SW480 (cell line): ENCODE results near the gene PALD1.

Experiments used
- DNase-seq: peaks from one replicate; pipeline ENCODE4 v3.0.0-alpha.2; 2016; ENCODE audit warnings: low spot score

PALD1 gene

DNA sequence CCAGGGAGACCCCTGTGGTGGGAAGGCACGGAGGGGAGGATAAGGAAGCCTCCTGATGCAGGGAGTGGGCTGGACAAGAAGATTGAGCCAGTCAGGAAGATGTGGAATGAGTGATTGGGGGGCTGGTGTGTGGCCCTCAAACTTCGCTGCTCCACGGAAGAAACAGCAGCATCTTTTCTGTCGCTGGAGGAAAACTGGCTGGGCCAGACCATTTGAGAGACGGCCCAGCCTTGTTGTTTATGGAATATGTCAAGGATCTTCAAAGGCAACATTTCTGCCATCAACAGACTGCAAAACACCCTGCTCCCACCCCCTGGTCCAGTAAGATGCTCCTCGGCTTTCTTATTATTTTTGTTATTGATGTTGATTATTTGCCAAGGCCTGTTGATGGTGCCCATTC is 29.4 kb downstream of the PALD1 start:
- no peak for DNase-seq

DNA sequence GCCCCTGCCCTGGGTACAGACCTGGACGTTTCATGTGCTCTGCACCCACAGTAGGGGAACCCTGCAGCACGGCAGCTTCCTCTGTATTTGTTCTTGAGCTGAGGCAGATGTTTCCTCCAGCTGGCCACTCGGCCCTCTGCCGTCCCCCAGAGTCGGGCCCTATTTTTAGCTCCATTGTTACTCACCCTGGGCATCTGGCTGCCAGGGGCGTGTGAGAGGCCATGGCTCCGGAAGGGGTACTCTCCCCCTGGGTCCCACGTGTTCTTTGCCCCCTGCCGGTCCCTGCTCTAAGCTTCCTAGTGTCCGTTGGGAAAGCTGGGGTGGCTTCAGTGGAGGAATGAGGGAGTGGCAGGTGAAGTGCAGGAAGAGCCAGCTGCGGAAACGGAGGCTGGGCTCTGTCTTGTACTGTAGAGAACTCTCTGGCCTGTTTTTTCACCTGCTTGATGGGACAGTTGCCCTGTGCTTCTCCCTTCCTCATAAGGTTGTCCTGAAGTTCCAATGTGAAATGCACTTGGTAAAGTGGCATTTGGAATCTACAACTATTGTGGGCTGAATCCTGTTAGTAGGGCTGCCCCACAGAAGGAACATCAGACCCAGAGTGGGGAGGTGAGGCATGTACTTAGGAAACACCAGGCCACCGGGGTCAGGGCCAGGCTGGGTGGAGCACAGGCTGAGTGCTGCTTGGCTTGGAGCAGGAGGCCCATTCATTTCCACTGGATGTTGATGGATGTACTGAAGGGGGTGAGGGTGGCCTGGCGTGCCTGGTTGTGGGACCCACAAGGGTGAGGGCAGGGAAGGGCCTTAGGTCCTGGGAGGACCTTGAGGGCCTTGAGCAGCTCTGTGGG is 30.6 kb downstream of the PALD1 start:
- DNase-seq, result peak; percentile 73

DNA sequence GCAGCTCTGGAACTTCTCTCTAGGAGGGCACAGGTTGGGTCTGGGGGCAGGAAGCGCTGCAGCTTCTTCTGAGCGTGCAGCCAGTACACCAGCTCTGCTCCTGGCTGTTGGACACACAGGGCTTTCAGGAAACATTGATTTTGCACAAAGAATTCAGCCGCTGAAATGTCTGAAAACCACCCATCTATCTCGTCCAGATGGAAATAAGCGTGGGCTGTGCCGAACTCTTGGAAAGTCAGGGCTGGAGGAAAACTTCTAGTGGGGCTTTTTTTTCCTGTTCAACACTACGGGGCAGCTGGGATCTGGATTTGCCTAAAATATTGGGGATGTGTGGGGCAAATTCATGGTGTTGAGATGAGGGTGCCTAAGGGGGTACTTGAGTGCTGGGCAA is 31.2 kb downstream of the PALD1 start:
- DNase-seq, result no peak

DNA sequence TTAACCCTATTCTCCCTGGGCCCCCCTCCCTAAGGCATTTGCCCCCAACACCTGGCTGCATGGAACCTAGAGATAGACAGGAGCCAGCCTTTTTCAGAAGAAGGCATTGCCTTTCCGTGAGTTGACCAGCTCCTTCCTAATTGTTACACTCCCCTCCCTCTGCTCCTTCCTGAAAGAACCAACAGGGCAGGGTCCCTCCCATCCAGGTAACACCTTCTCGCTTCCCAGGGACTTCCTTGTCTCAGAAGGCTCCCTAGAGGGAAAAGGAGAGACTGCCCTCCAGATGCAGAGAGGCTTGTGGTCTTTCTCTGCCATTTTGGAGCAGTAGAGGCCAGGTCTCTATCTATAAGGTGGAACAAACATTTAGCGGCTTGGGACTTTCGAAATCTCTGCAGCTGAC is 31.9 kb downstream of the PALD1 start:
- DNase-seq, result no peak

DNA sequence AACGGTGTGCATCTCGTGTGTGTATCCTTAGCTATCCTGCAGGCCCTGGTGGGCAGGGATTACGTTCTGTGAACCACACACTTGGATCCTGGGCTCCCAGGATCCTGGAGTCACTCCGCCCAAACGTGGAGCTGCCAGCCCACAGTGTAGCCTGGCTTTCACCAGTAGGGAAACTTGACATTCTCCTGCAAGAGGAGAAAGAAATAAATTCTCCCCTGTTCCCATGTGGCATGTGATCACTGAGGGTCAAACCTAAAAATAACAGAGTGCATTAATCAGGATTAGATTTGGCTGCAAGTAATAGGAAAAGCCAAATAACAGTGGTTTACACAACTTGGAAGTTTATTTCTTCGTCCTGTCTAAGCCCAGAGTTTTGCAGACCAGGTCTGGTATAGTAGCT is 32.3 kb downstream of the PALD1 start:
- no peak for DNase-seq

DNA sequence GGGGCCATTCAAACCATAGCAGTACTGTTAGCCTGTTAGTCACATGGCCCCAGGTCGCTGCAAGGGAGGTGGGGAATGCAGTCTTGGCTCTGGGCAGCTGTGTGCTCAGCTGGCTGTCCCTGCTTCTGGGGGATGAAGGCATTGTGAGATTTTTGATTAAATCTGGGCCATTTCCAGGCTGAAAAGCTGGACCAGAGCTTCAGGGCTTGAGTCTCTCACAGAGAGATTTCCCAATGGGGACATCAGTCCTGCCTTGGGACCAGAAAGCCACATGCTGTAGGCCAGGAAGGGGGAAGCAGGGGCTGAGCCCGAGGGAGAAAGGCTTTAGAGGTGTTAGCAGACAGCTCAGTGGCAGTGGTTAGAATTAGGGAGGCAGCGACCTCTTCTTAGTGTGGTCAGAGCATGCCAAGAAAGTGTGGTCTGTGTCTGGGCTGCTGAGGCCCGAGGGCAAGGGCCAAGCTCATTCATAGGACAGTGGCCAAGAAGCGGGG is 33.6 kb downstream of the PALD1 start:
- DNase-seq, result no peak

DNA sequence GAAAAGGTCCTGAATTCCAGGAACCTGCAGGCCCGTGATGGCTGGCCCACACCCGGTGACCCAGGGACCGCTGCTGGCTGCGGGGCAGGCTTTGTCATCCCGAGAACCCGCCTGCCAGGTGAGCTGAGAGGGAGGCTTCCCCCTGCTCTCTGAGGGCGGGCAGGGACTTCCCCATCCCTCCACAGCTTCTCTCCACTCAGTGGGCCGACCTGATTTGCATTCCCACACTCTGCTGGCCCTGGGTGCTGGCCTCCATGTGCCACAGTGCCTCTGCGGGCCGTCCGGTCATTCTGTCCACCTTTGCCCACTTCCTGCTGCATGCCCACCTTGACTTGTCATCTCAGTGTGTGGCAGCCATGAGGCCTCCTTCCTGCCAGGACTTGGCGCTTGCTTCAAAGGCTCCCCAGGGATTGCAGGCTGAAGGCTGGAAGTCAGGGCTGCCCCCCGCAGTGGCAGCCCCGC is 35.3 kb downstream of the PALD1 start:
- DNase-seq, result peak; percentile 68

DNA sequence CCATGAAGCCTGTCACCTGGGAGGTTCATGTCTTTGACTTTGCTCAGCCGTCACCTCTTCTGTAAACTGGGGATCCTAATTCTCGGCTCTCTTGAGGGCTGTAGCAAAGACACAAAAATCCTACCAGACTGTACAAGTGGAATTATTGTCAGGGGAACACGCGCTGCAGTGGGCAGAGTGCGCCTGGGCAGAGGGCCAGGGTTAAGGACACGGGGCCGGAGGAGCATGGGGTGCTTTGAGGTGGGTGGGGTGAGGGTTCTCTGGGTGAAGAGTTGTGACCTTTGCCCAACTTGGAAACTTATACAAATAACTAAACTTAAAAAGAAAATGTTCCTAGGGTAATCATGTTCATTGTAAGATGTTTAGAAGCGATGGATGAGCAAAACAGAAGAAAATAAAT is 36.0 kb downstream of the PALD1 start:
- no peak for DNase-seq

DNA sequence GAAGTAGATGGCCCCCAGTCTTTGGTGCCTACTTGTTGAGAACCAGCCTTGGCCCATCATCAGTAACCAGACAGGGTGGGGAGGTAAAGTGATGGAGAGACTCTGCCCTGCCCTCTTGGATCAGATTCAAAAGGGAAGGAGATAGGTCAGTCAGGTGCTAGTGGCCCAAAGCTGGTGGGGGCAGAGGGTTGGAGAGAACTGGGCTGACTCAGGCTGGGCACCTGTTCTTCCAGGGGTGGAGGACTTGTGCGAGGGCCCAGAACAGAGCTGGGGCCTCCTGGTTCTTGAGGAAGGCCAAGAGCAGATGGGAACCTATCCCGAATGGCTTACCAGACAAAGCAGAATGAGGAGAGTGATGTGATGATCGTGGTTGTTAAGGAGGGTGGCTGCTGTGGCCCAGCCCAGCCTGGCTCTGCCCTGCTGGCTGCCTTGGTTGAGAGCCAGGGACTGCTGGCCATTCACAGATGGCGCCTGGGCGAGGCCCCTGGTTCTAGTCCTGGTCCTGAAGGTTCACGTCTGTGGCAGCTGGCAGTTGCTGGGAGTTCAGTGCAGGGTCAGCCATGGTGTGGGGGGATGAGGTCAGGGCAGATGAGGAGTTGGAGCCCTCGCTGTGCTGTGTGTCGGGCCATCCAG is 36.6 kb downstream of the PALD1 start:
- DNase-seq, result no peak

DNA sequence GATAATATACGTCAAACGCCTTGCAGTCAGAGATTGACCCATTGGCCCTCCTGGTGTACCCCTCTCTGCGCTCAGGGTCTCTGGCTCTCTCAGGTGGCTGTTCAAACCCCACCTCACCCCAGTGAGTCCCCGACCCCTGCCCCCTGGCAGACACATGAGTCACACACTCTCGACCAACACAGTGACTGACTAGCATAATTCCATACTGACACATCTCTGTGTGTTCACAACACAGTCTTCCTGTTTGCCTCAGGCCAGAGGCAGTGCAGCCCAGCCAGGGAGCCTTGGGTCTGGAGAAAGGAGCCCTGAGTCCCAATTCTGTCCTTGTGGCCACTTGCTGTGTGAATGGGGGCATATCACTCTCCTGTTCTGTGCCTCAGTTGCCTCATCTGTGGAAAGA is 40.1 kb downstream of the PALD1 start:
- no peak for DNase-seq

DNA sequence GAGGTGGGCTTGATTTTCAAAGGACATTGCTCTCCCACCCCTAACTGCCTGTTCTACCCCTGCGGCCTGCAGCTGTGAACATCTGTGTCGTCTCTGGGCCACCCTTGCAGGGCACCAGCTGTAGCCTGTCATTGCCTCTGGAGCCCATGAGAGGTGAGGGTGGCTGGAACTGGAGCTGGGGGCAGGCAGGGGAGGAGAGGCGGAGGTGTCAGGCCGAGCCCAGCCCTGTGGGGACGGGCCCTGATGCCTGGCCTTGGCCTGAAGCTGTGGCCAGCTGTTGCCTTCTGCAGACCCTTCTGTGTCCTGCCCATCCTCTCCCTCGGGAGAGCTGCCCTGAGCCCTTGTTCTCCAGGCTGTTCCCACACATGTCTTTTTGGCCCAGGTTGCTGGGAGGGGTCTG is 44.5 kb downstream of the PALD1 start:
- no peak for DNase-seq

DNA sequence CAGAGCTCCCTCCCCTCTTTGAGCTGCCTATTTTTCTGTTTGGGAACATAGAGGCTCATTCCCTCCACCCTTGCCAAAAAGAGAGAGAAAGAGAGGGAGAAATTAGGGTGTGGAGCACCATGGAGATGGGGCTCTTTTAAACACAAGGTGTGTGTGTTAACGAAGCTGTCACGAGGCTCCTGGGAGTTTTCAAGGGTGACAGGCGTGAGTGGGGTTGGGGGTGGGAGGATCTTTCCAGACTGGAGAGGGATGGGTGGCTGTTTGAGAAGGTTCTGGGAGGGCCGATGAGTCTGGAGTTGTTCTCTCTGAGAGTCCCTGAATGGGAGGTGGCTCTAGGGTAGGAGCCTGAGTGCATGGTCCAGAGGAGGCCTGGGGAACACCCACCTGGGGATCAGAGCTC is 45.0 kb downstream of the PALD1 start:
- no peak for DNase-seq

DNA sequence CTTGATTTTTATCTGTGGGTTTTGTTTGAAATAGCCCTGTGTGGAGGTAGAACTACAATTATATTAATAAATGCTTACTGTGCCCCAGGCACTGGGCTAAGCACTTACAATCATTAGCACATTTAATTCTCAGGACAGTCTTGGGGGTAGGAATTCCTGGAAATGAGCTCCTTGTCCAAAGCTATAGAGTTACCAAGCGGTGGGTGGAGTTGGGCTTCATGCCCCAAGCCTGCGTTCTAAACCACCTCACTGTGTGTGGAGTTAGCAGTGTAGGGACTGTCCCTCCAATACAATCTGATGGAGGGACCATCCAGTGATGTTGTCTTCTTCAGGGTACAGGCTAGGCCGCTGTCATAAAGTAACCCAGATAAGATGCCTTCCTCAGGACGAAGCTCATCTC is 49.7 kb downstream of the PALD1 start:
- no peak for DNase-seq

DNA sequence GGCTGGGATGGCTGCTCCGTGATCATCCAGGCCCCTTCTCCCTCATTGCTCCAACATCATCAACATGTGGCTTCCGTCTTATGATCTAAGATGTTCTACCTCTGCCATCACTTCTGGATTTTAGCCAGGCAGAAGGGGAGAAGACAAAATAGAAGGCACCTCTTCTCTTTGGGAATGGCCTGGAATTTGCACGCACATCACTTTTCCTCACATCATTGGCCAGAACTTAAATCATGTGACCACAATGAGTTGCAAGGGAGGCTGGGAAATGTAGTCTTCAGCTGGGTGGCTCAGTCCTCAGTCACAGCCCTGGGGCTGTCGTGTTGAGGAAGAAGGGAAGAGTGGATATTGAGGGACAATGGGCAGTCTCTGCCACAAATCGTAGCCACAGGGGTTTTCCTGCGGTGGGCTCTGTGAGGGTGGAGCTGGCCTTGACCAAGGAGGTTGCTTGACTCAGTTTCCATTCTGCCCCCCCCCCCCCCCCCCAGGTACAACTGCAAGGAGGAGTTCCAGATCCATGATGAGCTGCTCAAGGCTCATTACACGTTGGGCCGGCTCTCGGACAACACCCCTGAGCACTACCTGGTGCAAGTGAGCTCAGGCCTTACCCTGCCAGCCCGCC is 50.3 kb downstream of the PALD1 start:
- peak; percentile 36 for DNase-seq

DNA sequence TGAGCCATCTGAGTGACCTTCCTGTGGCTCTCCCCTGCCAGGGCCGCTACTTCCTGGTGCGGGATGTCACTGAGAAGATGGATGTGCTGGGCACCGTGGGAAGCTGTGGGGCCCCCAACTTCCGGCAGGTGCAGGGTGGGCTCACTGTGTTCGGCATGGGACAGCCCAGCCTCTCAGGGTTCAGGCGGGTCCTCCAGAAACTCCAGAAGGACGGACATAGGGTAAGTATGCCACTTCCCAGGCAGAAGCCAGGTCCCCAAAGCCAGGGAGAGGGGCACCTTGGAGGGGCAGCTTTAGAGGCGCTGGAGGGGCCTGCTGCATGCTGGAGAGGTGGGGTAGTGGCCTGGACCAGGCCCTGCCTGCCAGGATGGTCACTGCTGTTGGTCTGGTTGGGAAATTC is 51.3 kb downstream of the PALD1 start:
- no peak for DNase-seq

DNA sequence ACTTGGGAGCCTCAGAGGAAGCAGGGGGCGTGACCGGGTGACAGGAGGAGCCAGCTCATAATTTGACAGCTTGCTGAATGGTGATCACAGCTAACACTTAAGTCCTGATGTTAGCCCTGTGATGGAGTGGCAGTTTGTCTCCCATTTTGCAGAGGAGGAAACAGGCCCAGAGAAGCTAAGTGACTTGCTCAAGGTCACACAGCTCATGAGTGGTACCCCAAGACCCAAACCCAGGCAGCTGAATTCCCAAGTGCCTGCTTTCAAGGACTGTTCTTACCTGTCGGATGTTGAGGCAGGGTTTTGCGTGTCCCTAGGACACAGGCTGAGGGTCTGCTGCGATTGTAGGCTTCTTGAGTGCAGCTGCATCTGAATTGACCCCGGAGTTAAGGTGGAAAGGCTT is 51.7 kb downstream of the PALD1 start:
- DNase-seq, result no peak

DNA sequence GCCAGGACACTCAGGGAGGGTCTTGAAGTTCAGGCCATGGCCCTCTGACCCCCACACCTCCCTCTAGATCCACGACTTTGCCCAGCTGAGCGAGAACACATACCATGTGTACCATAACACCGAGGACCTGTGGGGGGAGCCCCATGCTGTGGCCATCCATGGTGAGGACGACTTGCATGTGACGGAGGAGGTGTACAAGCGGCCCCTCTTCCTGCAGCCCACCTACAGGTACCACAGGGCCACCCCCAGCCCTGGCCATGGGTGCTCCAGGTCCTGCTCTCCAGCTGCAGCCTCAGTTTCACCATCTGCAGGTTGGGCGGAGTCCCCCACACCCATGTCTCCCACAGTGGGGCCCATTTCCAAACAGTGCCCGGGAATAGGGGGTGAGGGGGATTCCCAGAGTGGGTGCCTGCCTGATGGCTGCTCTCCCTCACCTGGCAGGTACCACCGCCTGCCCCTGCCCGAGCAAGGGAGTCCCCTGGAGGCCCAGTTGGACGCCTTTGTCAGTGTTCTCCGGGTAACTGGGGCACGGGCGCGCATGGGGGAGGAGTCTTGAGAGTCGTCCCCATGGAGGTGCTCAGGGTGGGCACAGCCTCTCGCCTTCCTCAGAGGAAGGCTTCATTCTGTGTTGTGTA is 54.1 kb downstream of the PALD1 start:
- no peak for DNase-seq

DNA sequence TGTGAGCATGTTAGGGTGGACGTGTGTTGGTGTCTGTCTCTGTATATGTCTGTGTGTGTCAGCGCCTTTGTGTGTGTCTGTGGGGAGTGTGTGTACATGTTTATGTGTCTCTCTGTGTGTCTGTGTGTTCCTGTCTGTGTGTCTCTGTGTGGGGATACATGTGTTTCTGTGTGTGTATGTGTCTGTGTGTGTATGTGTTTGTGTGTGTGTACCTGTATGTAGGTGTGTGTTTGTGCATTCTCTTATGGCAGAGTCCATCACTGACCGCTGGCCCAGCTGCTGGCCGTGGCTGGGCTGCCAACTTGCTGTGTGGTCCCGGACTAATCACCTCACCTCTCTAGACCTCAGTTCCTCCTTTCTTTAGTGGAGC is 54.6 kb downstream of the PALD1 start:
- DNase-seq, result no peak

DNA sequence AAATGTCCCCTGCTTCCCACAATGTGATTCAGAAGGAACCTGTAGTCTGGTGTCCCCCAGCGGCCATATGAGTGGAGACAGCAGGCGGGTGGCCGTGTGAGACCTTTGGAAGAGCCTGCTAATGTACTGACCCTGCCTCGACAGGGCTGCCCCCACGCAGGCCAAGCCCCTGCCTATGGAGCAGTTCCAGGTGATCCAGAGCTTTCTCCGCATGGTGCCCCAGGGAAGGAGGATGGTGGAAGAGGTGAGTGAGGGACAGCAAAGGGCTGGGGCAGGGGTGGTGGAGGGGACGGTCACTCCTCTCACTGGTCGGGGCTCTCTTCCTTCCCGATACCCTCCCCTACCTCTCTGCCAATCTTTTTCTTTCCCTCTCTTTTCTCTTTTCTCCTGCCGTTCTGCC is 55.7 kb downstream of the PALD1 start:
- DNase-seq, result no peak

DNA sequence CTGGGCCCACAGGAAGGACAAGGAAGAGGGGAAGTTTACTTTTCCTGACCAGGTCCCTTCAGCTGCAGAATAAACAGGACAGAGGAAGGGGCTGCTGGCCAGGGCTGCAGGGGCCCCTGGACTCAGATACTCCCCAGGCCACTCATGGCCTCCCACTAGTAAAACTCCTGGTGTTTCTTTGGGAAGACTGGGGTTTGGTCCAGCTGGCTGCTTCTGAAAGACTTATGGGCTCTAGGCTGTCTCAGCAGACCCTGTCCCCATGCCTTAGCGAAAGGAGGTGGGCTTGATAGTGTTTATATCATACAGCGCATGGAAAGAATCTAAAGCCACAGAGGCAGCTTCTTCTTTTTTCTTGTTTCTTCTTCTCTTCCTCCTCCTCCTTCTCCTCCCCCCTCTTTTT is 56.4 kb downstream of the PALD1 start:
- no peak for DNase-seq

DNA sequence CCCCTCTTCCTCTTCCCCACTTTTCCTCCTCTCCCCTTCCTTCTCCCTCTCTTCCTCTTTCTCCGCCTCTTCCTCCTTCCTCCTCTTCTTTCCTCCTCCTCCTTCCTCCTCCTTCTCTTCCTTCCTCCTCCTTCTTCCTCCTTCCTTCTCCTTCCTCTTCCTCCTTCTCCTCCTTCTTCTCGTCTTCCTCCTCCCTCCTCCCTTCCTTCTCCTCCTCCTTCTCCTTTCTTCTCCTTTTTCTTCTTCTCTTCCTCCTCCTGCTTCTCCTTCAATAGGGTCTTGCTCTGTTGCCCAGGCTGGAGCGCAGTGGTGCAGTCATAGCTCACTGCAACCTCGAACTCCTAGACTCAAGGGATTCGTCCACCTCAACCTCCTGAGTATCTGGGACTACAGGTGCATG is 56.9 kb downstream of the PALD1 start:
- DNase-seq, result no peak

DNA sequence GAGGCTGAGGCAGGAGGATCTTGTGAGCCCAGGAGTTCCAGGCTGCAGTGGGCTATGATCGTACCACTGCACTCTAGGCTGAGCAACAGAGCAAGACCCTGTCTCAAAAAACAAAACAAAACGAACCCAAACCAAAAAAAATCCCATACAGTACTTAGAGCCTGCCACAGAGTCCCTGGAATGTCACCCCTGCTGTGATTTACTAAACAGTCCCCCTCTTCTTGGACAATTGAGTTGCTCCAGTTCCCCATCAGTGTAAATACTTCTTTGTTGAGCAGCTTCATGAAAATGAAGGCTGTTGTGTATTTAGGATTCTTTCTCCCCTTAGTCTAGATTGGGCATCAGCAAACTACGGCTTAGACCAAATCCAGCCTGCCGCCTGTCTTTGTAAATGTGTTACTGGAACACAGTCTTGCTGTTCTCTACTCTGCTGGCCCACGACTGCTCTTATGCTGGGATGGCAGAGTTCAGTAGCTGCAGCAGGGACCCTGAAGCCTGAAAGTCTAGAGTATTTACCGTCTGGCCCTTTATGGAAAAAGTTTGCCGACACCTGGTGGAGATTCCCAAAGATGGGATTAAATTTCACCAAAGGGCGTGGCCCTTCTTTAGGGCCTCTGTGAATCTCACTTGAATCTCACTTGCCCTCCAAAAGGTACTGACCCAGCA is 57.8 kb downstream of the PALD1 start:
- no peak for DNase-seq
